ENCODE results near the gene ZNF692. TPM values are rescaled to one million over a fixed set of nuclear protein-coding genes. Genes with fewer than 3 reads are reported as not detected.

The ZNF692 gene
- 26.8 TPM for total RNA-seq (ENCODE audit: unreplicated experiment)
- long read RNA-seq, partial matches to known transcripts, result 1 of 14 reads
- long read RNA-seq, other reads (novel, unspliced or antisense), result 9 of 14 reads

- H3K4me3 Mint-ChIP-seq (ENCODE audit: unreplicated experiment), result peak within 1 kb of the TSS; percentile 93
- H3K36me3 Mint-ChIP-seq (ENCODE audit: low read depth, unreplicated experiment), result peaks cover 45% of the 10 kb centered on the region
- peaks cover 22% of the 10 kb centered on the region for H3K4me1 Mint-ChIP-seq (ENCODE audit: unreplicated experiment)
- peaks cover 22% of the 10 kb centered on the region for H3K27me3 Mint-ChIP-seq (ENCODE audit: unreplicated experiment)
- peak within 1 kb of the TSS; percentile 82 for H3K27ac Mint-ChIP-seq (ENCODE audit: unreplicated experiment)
- no peak for TF ChIP-seq CTCF (IDR thresholded peaks at IDR 0.05; ENCODE audit: unreplicated experiment)
- H3K9me3 Mint-ChIP-seq (ENCODE audit: unreplicated experiment), result no peaks in the 10 kb centered on the region
- peak; percentile 95 for DNase-seq (ENCODE audit: low spot score)
Measured at GRCh38 chr1:248858891-248859889, at the start of gene ZNF692. TSS of gene ZNF692 (minus strand) at chr1:248859085. CDS start at chr1:248858309, 776 bp downstream.

- DNase-seq (ENCODE audit: low spot score), result no peak
- peak overlapping the region; percentile 99 for H3K27ac Mint-ChIP-seq (ENCODE audit: unreplicated experiment)
- no peak for TF ChIP-seq CTCF (IDR thresholded peaks at IDR 0.05; ENCODE audit: unreplicated experiment)
- peak overlapping the region; percentile 96 for H3K4me3 Mint-ChIP-seq (ENCODE audit: unreplicated experiment)
- H3K27me3 Mint-ChIP-seq (ENCODE audit: unreplicated experiment), result peaks cover 7% of the 10 kb centered on the region
- H3K4me1 Mint-ChIP-seq (ENCODE audit: unreplicated experiment), result peaks cover 17% of the 10 kb centered on the region
- peaks cover 17% of the 10 kb centered on the region for H3K36me3 Mint-ChIP-seq (ENCODE audit: low read depth, unreplicated experiment)
- no peaks in the 10 kb centered on the region for H3K9me3 Mint-ChIP-seq (ENCODE audit: unreplicated experiment)
Measured at GRCh38 chr1:248906753-248907661, 48.1 kb upstream of the ZNF692 start.

- Mint-ChIP-seq H3K27me3 (ENCODE audit: unreplicated experiment) (peaks cover 7% of the 10 kb centered on the region), H3K4me1 (ENCODE audit: unreplicated experiment) (peaks cover 17% of the 10 kb centered on the region), H3K27ac (ENCODE audit: unreplicated experiment) (peak within 1 kb of the TSS; percentile 99), H3K4me3 (ENCODE audit: unreplicated experiment) (peak within 1 kb of the TSS; percentile 96), H3K9me3 (ENCODE audit: unreplicated experiment) (no peaks in the 10 kb centered on the region), H3K36me3 (ENCODE audit: low read depth, unreplicated experiment) (peaks cover 17% of the 10 kb centered on the region)
- TF ChIP-seq CTCF (IDR thresholded peaks at IDR 0.05; ENCODE audit: unreplicated experiment), result peak; percentile 78
- DNase-seq (ENCODE audit: low spot score), result peak; percentile 99
Measured at GRCh38 chr1:248906009-248906752, 47.3 kb upstream of the ZNF692 start, which contains the start of gene PGBD2. TSS of gene PGBD2 (plus strand) at chr1:248906235. CDS start at chr1:248913863, 7,628 bp downstream.

GRCh38 chr1:248905662-248906008 is 46.8 kb upstream of the ZNF692 start:
- H3K4me1 Mint-ChIP-seq (ENCODE audit: unreplicated experiment), result peaks cover 17% of the 10 kb centered on the region
- peaks cover 14% of the 10 kb centered on the region for H3K36me3 Mint-ChIP-seq (ENCODE audit: low read depth, unreplicated experiment)
- peak overlapping the region; percentile 86 for H3K4me3 Mint-ChIP-seq (ENCODE audit: unreplicated experiment)
- TF ChIP-seq CTCF (IDR thresholded peaks at IDR 0.05; ENCODE audit: unreplicated experiment), result no peak
- H3K27me3 Mint-ChIP-seq (ENCODE audit: unreplicated experiment), result peaks cover 5% of the 10 kb centered on the region
- no peaks in the 10 kb centered on the region for H3K9me3 Mint-ChIP-seq (ENCODE audit: unreplicated experiment)
- no peak for DNase-seq (ENCODE audit: low spot score)
- peak overlapping the region; percentile 81 for H3K27ac Mint-ChIP-seq (ENCODE audit: unreplicated experiment)

Data from endothelial cell (in vitro differentiated cells).